ENCODE measurements around the gene KBTBD2. TPM values are rescaled to one million over a fixed set of nuclear protein-coding genes. Genes with fewer than 3 reads are reported as not detected.
"Not testable (repeated sequence)": the region's sequence is repeated elsewhere in the genome, so short reads cannot be mapped to it uniquely, and the experiment has no call there.

The KBTBD2 gene
- total RNA-seq, 1 donor from 2014 or later = 15.3 TPM

- peak; percentile 59 for ATAC-seq
Measured at GRCh38 chr7:32892521-32893206, 1.1 kb upstream of the KBTBD2 start.

- ATAC-seq = peak; percentile 87
Measured at GRCh38 chr7:32891800-32892520, 400 bp upstream of the KBTBD2 start.

- ATAC-seq = no peak
Measured at GRCh38 chr7:32890793-32891042, 842 bp downstream of the KBTBD2 start.

- peak; percentile 50 for ATAC-seq
Measured at GRCh38 chr7:32890010-32890792, 1.4 kb downstream of the KBTBD2 start.

GRCh38 chr7:32888505-32888904 lies 3.1 kb downstream of the KBTBD2 start:
- no peak for ATAC-seq

- ATAC-seq = no peak
Measured at GRCh38 chr7:32887395-32887794, 4.2 kb downstream of the KBTBD2 start.

GRCh38 chr7:32881074-32881982 lies 10.2 kb downstream of the KBTBD2 start:
- ATAC-seq = no peak

GRCh38 chr7:32879460-32879859 lies 12.1 kb downstream of the KBTBD2 start:
- no peak for ATAC-seq

GRCh38 chr7:32878023-32878422 lies 13.5 kb downstream of the KBTBD2 start:
- ATAC-seq = not testable (repeated sequence)

- no peak for ATAC-seq
Measured at GRCh38 chr7:32872421-32872820, 19.1 kb downstream of the KBTBD2 start.

GRCh38 chr7:32871624-32872371 lies 19.8 kb downstream of the KBTBD2 start:
- no peak for ATAC-seq

- ATAC-seq = no peak
Measured at GRCh38 chr7:32870298-32870697, 21.3 kb downstream of the KBTBD2 start.

GRCh38 chr7:32869716-32870115 lies 21.8 kb downstream of the KBTBD2 start:
- no peak for ATAC-seq

GRCh38 chr7:32868116-32868515 lies 23.4 kb downstream of the KBTBD2 start:
- ATAC-seq = no peak

- no peak for ATAC-seq
Measured at GRCh38 chr7:32865448-32866030, 26.0 kb downstream of the KBTBD2 start.

- not testable (repeated sequence) for ATAC-seq
Measured at GRCh38 chr7:32863872-32864271, 27.7 kb downstream of the KBTBD2 start.

GRCh38 chr7:32860090-32860489 lies 31.5 kb downstream of the KBTBD2 start:
- ATAC-seq = no peak

- ATAC-seq = no peak
Measured at GRCh38 chr7:32858648-32859047, 32.9 kb downstream of the KBTBD2 start.

- not testable (repeated sequence) for ATAC-seq
Measured at GRCh38 chr7:32857063-32857462, 34.5 kb downstream of the KBTBD2 start.

GRCh38 chr7:32855837-32856775 lies 35.5 kb downstream of the KBTBD2 start:
- not testable (repeated sequence) for ATAC-seq
